ENCODE data around the gene GSTA4.

DNA sequence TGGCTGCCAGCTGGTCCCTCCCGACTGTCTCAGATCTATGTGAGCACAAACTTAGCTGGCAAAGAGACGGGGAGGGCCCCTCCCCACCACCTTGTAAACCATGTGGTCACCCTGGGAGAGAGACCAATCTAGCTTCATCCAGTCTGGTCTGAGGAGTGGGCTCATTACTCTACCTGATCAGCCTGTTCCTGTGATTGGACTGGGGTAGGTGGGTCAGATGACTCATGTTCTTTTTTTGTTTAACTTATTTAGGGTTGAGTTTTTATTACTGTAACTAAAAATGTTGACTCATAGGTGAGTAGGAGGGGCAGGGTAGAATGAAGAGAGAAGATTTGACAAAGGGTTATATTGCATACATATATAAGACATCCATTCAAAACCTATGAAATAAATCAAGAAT, 4.7 kb downstream of the GSTA4 start:
- TF ChIP-seq EZH2phosphoT487 (IDR thresholded peaks at IDR 0.05; ENCODE audit: insufficient read depth, low read depth) (no peak), EZH2 (IDR thresholded peaks at IDR 0.05; ENCODE audit: insufficient read depth, poor library complexity, severe bottlenecking) (no peak)

Measured in GM23248 (cell line).